LNCAP (cell line): ENCODE results near the gene B4GALT2.
A peak's percentile ranks its signal among the peaks of the same experiment; 100 is the strongest.

ENCODE experiments used
- TF ChIP-seq, protein P1 (sequence below): fragments of 450-650 bp; IDR thresholded peaks from 2 replicates; pipeline ENCODE4 v1.5.1; 2017; ENCODE audit warnings: mild to moderate bottlenecking

Gene B4GALT2, protein sequence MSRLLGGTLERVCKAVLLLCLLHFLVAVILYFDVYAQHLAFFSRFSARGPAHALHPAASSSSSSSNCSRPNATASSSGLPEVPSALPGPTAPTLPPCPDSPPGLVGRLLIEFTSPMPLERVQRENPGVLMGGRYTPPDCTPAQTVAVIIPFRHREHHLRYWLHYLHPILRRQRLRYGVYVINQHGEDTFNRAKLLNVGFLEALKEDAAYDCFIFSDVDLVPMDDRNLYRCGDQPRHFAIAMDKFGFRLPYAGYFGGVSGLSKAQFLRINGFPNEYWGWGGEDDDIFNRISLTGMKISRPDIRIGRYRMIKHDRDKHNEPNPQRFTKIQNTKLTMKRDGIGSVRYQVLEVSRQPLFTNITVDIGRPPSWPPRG

DNA sequence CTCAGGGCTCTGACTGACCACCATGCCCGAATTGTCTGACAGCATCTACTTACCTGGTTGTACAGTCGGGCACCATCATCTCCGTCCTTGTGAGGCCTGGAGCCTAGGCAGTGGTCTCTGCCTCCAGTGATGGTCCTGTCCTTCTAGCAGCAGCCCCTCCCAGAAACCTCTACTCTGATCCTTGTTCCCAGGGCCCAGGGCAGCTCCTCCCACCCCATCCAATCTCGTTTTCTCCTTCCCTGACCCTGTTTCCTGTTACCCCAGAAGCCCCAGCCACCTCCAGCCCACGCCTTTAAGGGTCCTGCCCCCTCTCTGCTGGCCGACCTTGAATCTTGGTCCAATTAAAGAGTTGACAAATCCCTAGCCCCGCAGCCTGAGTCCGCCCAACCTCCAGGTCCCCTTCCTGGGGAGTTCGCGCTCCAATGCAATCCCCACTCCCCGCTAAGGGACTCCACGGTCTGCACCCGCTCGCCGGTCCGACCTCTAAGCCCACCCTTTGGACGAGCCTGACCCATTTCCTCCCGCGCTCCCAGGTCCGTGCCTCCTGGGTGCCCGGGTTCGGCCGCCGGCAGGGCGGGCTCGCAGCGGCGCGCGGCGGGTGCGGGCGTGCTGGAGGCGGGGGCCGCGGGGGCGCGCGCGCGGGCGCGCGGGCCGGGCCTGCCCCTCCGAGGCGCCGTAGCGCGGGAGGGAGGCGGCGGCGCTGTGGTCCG lies at the start of gene B4GALT2:
Gene B4GALT2, plus strand, starts transcription at position 660 of the 710 bp plus-strand sequence. CDS start 1,951 bp downstream, outside the sequence.
- TF ChIP-seq, protein P1, sequence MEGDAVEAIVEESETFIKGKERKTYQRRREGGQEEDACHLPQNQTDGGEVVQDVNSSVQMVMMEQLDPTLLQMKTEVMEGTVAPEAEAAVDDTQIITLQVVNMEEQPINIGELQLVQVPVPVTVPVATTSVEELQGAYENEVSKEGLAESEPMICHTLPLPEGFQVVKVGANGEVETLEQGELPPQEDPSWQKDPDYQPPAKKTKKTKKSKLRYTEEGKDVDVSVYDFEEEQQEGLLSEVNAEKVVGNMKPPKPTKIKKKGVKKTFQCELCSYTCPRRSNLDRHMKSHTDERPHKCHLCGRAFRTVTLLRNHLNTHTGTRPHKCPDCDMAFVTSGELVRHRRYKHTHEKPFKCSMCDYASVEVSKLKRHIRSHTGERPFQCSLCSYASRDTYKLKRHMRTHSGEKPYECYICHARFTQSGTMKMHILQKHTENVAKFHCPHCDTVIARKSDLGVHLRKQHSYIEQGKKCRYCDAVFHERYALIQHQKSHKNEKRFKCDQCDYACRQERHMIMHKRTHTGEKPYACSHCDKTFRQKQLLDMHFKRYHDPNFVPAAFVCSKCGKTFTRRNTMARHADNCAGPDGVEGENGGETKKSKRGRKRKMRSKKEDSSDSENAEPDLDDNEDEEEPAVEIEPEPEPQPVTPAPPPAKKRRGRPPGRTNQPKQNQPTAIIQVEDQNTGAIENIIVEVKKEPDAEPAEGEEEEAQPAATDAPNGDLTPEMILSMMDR = no peak

DNA sequence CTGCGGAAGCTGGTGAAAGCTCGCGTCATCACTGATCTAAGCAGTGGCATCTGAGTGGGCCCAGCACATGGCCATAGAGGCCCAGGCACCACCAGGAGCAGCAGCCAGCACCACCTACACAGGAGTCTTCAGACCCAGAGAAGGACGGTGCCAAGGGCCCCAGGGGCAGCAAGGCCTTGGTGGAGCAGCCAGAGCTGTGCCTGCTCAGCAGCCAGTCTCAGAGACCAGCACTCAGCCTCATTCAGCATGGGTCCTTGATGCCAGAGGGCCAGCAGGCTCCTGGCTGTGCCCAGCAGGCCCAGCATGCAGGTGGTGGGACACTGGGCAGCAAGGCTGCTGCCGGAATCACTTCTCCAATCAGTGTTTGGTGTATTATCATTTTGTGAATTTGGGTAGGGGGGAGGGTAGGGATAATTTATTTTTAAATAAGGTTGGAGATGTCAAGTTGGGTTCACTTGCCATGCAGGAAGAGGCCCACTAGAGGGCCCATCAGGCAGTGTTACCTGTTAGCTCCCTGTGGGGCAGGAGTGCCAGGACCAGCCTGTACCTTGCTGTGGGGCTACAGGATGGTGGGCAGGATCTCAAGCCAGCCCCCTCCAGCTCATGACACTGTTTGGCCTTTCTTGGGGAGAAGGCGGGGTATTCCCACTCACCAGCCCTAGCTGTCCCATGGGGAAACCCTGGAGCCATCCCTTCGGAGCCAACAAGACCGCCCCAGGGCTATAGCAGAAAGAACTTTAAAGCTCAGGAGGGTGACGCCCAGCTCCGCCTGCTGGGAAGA lies 48.7 kb upstream of the B4GALT2 start:
- TF ChIP-seq, protein P1 = peak; percentile 65

DNA sequence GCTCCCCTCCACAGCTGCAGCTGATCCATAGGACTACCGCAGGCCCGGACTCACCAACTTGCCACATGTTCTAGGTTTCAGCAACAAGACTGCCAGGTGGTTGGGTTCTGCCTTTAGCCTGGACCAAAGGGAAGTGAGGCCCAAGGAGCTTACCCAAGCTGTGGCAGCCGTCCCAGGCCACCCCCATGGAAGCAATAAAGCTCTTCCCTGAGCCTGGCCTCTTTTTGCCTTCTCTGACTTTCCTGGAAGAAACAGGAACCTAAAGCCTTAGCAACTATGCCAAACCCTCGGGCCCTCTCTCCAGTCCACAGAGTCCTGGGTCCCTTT lies 48.1 kb upstream of the B4GALT2 start:
- TF ChIP-seq, protein P1 = no peak

DNA sequence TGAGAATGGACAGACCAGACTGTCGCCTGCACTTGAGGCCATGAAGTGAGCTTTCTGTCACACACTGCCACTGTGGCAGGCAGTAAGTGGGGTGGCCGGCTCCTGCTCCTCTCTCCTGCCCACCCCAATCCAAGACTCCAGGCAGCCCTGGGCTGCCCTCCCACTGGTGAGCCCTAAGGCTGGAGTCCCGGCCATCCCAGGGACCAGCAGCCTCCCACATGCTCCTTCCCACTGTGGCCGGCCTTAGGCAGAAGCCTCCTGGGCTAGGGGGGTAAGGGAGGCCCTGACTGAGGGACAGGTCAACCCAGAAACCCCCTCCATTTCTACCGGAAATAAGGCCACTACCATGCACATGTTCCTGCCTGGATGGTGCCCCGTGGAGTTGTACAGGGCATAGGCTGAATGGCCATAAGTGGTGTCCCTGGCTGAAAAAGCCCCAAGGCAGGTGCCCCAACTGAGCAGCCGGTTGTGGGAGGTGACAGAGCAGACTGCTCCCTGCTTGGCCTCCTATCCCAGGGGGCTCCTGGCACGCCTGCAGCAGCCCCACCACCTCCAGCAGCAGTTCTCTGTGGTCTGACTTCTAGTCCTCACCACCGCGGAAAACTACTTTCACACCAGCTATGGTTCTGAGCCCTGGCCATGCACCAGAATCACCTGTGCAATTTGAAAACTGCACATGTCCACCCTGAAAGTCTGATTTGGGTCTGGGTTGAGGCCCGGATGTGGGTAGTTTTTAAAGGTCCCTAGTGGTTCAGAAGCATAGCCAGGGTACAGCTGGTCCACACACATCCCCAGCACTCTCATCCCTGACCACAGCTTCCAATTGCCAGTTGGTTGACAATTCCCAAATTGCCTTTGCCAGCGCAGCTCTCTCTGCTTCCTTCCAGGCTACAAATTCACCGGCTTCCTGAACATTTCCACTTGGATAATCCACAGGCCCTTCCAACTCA lies 47.0 kb upstream of the B4GALT2 start:
- TF ChIP-seq, protein P1 = no peak

DNA sequence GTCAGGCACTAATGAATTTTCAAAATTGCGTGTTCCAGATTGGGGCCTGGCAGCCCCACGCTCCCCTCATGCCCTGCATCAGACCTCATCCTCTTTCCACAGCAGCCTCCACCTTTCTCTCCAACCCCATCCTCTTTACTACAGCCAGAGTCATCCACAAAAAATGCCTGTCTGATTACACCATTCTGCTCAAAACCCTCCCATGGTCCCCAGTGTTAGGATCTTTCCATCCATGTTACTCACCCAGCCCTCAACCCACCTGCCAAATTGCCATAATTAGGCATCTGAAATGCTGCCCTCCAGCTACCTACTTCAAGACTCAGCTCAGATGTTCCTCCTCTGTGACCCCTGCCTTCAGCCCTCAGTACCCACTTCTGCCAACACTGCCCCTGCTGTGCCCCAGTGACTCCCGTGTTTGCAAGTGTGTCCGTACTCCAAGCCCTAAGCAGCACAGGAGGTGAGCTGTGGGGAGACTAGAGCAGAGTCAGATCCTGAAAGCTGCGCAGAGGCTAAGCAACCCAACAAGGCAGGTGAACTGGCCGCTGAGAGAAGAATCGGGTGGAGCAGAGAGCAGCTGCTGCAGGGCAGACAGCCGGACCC lies 46.1 kb upstream of the B4GALT2 start:
- TF ChIP-seq, protein P1 = no peak

DNA sequence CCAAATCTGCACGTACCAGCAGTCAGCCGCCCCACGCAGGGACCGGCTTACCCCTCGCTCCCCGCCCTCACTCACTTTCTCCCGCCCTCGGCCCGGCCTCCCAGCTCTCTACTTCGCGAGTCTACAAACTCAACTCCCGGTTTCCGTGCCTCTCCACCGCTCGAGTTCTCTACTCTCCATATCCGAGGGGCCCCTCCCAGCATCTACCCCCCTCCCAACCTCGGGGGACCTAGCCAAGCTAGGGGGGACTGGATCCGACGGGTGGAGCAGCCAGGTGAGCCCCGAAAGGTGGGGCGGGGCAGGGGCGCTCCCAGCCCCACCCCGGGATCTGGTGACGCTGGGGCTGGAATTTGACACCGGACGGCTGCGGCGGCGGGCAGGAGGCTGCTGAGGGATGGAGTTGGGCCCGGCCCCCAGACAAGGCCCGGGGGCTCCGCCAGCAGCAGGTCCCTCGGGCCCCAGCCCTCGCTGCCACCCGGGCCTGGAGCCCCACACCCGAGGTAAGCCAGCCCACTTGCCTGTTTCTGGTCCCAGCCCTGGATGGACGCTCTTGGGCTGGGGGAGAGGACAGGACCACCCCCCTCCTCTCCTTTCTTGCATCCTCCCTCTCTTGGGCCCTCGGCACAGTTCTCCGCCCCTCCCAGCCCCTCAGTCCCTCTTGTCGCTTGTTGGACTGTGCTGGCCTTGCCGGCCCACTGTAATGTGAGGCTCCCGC lies 45.5 kb upstream of the B4GALT2 start, which contains the start of gene ARTN:
Gene ARTN, plus strand, starts transcription at position 416 of the 715 bp plus-strand sequence. CDS start 1,856 bp downstream, outside the sequence.
- TF ChIP-seq, protein P1 = no peak
